HFF-Myc (cell line): Measurements from ENCODE around the gene YJU2.

ENCODE experiments used
- DNase-seq: peaks from one replicate; pipeline ENCODE4 v3.0.0-alpha.2; 2011; ENCODE audit warnings: low read depth; ENCODE audit errors: extremely low read depth
- H3K4me3 ChIP-seq: replicated peaks from 2 replicates; pipeline ENCODE4 v1.5.1; 2011; ENCODE audit warnings: low read depth, mild to moderate bottlenecking, control low read depth, low read length
- CTCF ChIP-seq: IDR thresholded peaks from 2 replicates; pipeline ENCODE4 v1.5.1; 2012; ENCODE audit warnings: mild to moderate bottlenecking, low read depth, low read length, control low read depth; ENCODE audit errors: missing control alignments

YJU2 gene

GRCh38 chr19:4260613-4261191, 13.8 kb downstream of the YJU2 start:
- DNase-seq, result no peak
- H3K4me3 ChIP-seq, result no peak overlapping the region
- TF ChIP-seq CTCF, result no peak

- no peak for DNase-seq
- no peak for TF ChIP-seq CTCF
- H3K4me3 ChIP-seq, result no peak overlapping the region
Measured at GRCh38 chr19:4264812-4265211, 17.9 kb downstream of the YJU2 start.

- no peak for TF ChIP-seq CTCF
- no peak overlapping the region for H3K4me3 ChIP-seq
- no peak for DNase-seq
Measured at GRCh38 chr19:4266253-4267000, 19.5 kb downstream of the YJU2 start.

DNA sequence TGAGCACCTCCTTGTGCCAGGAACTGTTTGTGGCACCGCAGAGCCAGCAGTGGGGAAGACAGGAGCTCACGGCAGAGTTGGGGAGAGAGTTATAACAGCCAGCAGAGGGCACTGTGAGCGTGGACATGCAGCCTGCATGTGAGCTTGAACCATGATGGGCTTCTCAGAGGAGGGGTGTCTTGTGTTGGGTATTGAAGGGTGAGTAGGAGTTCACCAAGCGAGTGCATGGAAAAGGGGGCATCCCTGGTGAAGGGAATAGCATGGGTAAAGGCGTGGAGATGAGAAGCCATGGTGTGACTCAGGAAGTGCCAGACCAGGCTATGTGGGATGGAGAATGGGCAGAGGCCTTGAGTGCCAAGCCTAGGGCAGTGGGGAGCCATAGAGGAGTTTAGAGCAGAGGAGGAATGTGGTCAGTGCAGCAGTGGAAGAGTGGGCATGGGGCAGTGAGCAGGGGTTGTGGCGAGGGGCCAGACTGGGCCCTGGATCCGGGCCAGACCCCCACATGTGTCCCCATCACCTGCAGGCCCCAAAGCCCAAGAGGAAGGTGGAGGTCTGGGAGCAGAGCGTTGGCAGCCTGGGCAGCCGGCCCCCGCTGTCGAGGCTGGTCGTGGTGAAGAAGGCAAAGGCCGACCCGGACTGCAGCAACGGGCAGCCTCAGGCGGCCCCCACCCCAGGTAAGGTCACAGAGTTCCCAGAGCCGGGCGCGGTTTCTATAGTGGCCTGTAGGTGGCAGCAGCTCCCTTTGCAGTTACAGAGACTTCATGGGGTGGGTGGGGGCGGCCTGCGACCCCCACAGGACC, 20.4 kb downstream of the YJU2 start:
- H3K4me3 ChIP-seq, result no peak overlapping the region
- peak; percentile 75 for TF ChIP-seq CTCF
- DNase-seq, result peak; percentile 32

- H3K4me3 ChIP-seq, result no peak overlapping the region
- DNase-seq, result no peak
- TF ChIP-seq CTCF, result no peak
Measured at GRCh38 chr19:4267901-4268815, 21.3 kb downstream of the YJU2 start.

DNA sequence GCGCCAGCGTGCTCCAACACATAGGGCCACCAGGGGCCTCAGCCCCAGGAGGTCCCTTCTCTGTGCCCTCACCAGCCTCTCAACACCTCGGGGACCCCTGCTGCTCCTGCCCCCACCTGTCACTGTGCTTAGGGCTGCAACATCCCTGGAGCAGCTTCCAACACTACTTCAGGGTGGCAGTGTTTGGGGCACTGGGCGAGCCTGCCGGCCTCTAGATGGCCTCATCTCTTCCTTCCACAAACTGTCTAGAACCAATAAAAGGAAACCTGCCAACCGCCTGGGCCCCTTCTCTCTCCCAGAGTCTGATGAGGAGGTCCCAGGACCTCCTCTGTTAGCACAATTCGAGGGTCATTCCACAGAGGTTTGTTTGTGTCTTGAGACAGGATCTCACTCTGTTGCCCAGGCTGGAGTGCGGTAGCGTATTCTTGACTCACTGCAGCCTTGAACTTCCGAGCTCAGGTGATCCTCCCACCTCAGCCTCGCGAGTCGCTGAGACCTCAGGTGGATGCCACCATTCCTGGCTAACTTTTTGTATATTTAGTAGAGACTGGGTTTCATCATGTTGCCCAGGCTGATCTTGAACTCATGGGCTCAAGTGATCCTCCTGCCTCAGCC, 22.0 kb downstream of the YJU2 start:
- H3K4me3 ChIP-seq, result no peak overlapping the region
- no peak for DNase-seq

More for the DNA sequence above, 22.0 kb downstream of the YJU2 start:
- TF ChIP-seq CTCF, result no peak
